Measurements from ENCODE around the gene PSD4.

Gene PSD4

GRCh38 chr2:113158884-113159553 is 14.8 kb upstream of the PSD4 start:
- Mint-ChIP-seq H3K27ac (no peak overlapping the region), H3K36me3 (ENCODE audit: low read depth) (no peaks in the 10 kb centered on the region), H3K27me3 (ENCODE audit: low read depth, poor library complexity) (peaks cover 36% of the 10 kb centered on the region), H3K4me1 (peaks cover 14% of the 10 kb centered on the region), H3K9me3 (no peaks in the 10 kb centered on the region), H3K4me3 (no peak overlapping the region)
- no peak for TF ChIP-seq CTCF (IDR thresholded peaks at IDR 0.05)
- DNase-seq: no peak

- TF ChIP-seq CTCF (IDR thresholded peaks at IDR 0.05): no peak
- Mint-ChIP-seq H3K36me3 (ENCODE audit: low read depth) (no peaks in the 10 kb centered on the region), H3K4me1 (peaks cover 27% of the 10 kb centered on the region), H3K9me3 (no peaks in the 10 kb centered on the region), H3K4me3 (no peak overlapping the region), H3K27me3 (ENCODE audit: low read depth, poor library complexity) (peaks cover 31% of the 10 kb centered on the region), H3K27ac (no peak overlapping the region)
- DNase-seq: no peak
These were observed 13.5 kb upstream of the PSD4 start for GRCh38 chr2:113160248-113160647.

GRCh38 chr2:113160962-113161361 is 12.8 kb upstream of the PSD4 start:
- Mint-ChIP-seq H3K36me3 (ENCODE audit: low read depth) (no peaks in the 10 kb centered on the region), H3K9me3 (no peaks in the 10 kb centered on the region), H3K4me1 (peaks cover 34% of the 10 kb centered on the region), H3K27me3 (ENCODE audit: low read depth, poor library complexity) (peaks cover 28% of the 10 kb centered on the region), H3K27ac (no peak overlapping the region), H3K4me3 (no peak overlapping the region)
- no peak for TF ChIP-seq CTCF (IDR thresholded peaks at IDR 0.05)
- DNase-seq: no peak

- Mint-ChIP-seq H3K4me3 (no peak overlapping the region), H3K9me3 (no peaks in the 10 kb centered on the region), H3K27ac (no peak overlapping the region), H3K4me1 (peaks cover 34% of the 10 kb centered on the region), H3K27me3 (ENCODE audit: low read depth, poor library complexity) (peaks cover 22% of the 10 kb centered on the region), H3K36me3 (ENCODE audit: low read depth) (no peaks in the 10 kb centered on the region)
- DNase-seq: no peak
- no peak for TF ChIP-seq CTCF (IDR thresholded peaks at IDR 0.05)
These were observed 11.6 kb upstream of the PSD4 start for GRCh38 chr2:113162173-113162572.

GRCh38 chr2:113162869-113163268 is 10.9 kb upstream of the PSD4 start:
- Mint-ChIP-seq H3K4me1 (peaks cover 37% of the 10 kb centered on the region), H3K36me3 (ENCODE audit: low read depth) (no peaks in the 10 kb centered on the region), H3K27ac (no peak overlapping the region), H3K27me3 (ENCODE audit: low read depth, poor library complexity) (peaks cover 20% of the 10 kb centered on the region), H3K4me3 (no peak overlapping the region), H3K9me3 (no peaks in the 10 kb centered on the region)
- no peak for DNase-seq
- no peak for TF ChIP-seq CTCF (IDR thresholded peaks at IDR 0.05)

GRCh38 chr2:113164215-113164929 is 9.4 kb upstream of the PSD4 start:
- H3K4me1 Mint-ChIP-seq: peaks cover 31% of the 10 kb centered on the region
- peaks cover 9% of the 10 kb centered on the region for H3K27me3 Mint-ChIP-seq (ENCODE audit: low read depth, poor library complexity)
- H3K36me3 Mint-ChIP-seq (ENCODE audit: low read depth): no peaks in the 10 kb centered on the region
- TF ChIP-seq CTCF (IDR thresholded peaks at IDR 0.05): no peak
- H3K4me3 Mint-ChIP-seq: no peak overlapping the region
- no peaks in the 10 kb centered on the region for H3K9me3 Mint-ChIP-seq
- no peak for DNase-seq
- H3K27ac Mint-ChIP-seq: peak overlapping the region; percentile 41
